Keratinocyte (primary cell): ENCODE measurements around the gene RAVER1. TPM values are rescaled to one million over a fixed set of nuclear protein-coding genes. Genes with fewer than 3 reads are reported as not detected.

ENCODE experiments used
- DNase-seq: peaks from one replicate; pipeline ENCODE4 v3.0.0-alpha.2; 2011; ENCODE audit warnings: low read depth, missing footprints, low spot score
- FAIRE-seq: peaks from 2 replicates; lab custom pipeline; 2011; peaks lifted over from hg19 to GRCh38; lab: Jason Lieb, UNC
- H2AFZ ChIP-seq: 2 replicates; pipeline ENCODE4 v1.6.0; 2012; ENCODE audit warnings: low read length, control low read depth, inconsistent platforms; ENCODE audit not compliant: control insufficient read depth
- H3K27ac ChIP-seq: 2 replicates; pipeline ENCODE4 v1.5.1; 2011; ENCODE audit warnings: low read length; ENCODE audit not compliant: control insufficient read depth, insufficient read depth
- H3K27me3 ChIP-seq: 3 replicates; pipeline ENCODE4 v1.6.0; 2011; ENCODE audit warnings: low read length; ENCODE audit not compliant: control insufficient read depth, insufficient read depth; ENCODE audit errors: extremely low read depth
- H3K36me3 ChIP-seq, 2 experiments: 2 replicates in 1 of 2; 3 replicates in 1 of 2; pipeline ENCODE4 v1.5.1; 2011; ENCODE audit warnings: low read length in 2 of 2, mild to moderate bottlenecking in 1 of 2; ENCODE audit not compliant: control insufficient read depth in 2 of 2, insufficient read depth in 2 of 2; ENCODE audit errors: extremely low read depth in 1 of 2
- H3K4me1 ChIP-seq: 3 replicates; pipeline ENCODE4 v1.5.1; 2011; ENCODE audit warnings: low read length; ENCODE audit not compliant: control insufficient read depth, insufficient read depth; ENCODE audit errors: extremely low read depth
- H3K4me2 ChIP-seq: 3 replicates; pipeline ENCODE4 v1.6.0; 2011; ENCODE audit warnings: low read depth, low read length; ENCODE audit not compliant: control insufficient read depth, insufficient read depth; ENCODE audit errors: extremely low read depth
- H3K4me3 ChIP-seq, 3 experiments: fragments of 200-600 bp in 1 of 3; sonication (generic) in 1 of 3; 2 replicates in 2 of 3; 3 replicates in 1 of 3; pipeline ENCODE4 v1.5.1; 2011 to 2016; ENCODE audit warnings: low read length in 3 of 3, mild to moderate bottlenecking in 3 of 3, control low read depth in 2 of 3, inconsistent platforms in 1 of 3, low read depth in 1 of 3, mixed read lengths in 1 of 3, mixed run types in 1 of 3, moderate library complexity in 1 of 3; ENCODE audit not compliant: control insufficient read depth in 2 of 3, insufficient read depth in 2 of 3; ENCODE audit errors: extremely low read depth in 1 of 3
- H3K79me2 ChIP-seq: 2 replicates; pipeline ENCODE4 v1.6.0; 2012; ENCODE audit warnings: low read length; ENCODE audit not compliant: control insufficient read depth, insufficient read depth
- H3K9ac ChIP-seq: 3 replicates; pipeline ENCODE4 v1.6.0; 2011; ENCODE audit warnings: low read length; ENCODE audit not compliant: control insufficient read depth, insufficient read depth; ENCODE audit errors: extremely low read depth
- H3K9me1 ChIP-seq: 3 replicates; pipeline ENCODE4 v1.6.0; 2011; ENCODE audit warnings: low read length; ENCODE audit not compliant: control insufficient read depth, insufficient read depth; ENCODE audit errors: extremely low read depth
- H3K9me3 ChIP-seq: 2 replicates; pipeline ENCODE4 v1.5.1; 2012; ENCODE audit warnings: low read depth, low read length; ENCODE audit not compliant: control insufficient read depth
- H4K20me1 ChIP-seq: 3 replicates; pipeline ENCODE4 v1.6.0; 2011; ENCODE audit warnings: low read length; ENCODE audit not compliant: control insufficient read depth, insufficient read depth; ENCODE audit errors: extremely low read depth
- CTCF ChIP-seq, 3 experiments: IDR thresholded peaks in 1 of 3; conservative IDR thresholded peaks in 1 of 3; optimal IDR thresholded peaks in 1 of 3; 2 replicates in 2 of 3; 3 replicates in 1 of 3; pipeline versions ENCODE3 to v1.5.1; 2011; ENCODE audit warnings: low read length in 3 of 3, mild to moderate bottlenecking in 3 of 3, moderate library complexity in 2 of 3, control low read depth in 1 of 3, inconsistent platforms in 1 of 3; ENCODE audit not compliant: insufficient read depth in 2 of 3; ENCODE audit errors: extremely low read depth in 1 of 3
- EZH2 ChIP-seq: IDR thresholded peaks from one replicate; pipeline ENCODE4 v1.6.1; 2012; ENCODE audit warnings: inconsistent platforms, mild to moderate bottlenecking, low read length, moderate library complexity
- dilution Hi-C: fragments of 300-500 bp; cut with MboI; formaldehyde crosslinking; loops from one replicate; pipeline ENCODE4 v1.7.0; 2020; ENCODE audit warnings: low sequenced_read_pairs; ENCODE audit not compliant: extremely low pct_ligation_motif_present
- polyA plus RNA-seq, 5 experiments: library from polyadenylated mRNA; depleted of rRNA in 3 of 5; stranded (reverse) in 3 of 5; stranded (forward) in 1 of 5; unstranded in 1 of 5; fragments of >200 nt; gene quantifications; 1 replicate in 1 of 5; 2 replicates in 3 of 5; 3 replicates in 1 of 5; pipeline versions ENCODE4 v1.2.1 to v1.2.3, GENCODE V29; 2011 to 2012; ENCODE audit warnings: missing spikeins in 2 of 5, low read depth in 1 of 5, low replicate concordance in 1 of 5

RAVER1 gene
- polyA plus RNA-seq, 1 donor (not counting 4 experiments of a cell fraction or from before 2014, with no cell fraction given), result 0.84 TPM

- FAIRE-seq (no peak), DNase-seq (no peak)
- no peaks in the 10 kb centered on the region for H4K20me1 ChIP-seq
- dilution Hi-C loops, result no loop called here
- no peak overlapping the region for H2AFZ ChIP-seq
- H3K9ac ChIP-seq, result no peak overlapping the region
- no peak overlapping the region for H3K4me3 ChIP-seq
- TF ChIP-seq CTCF (optimal IDR thresholded peaks at IDR 0.05 in 1 of 3, IDR thresholded peaks at IDR 0.05 in 1 of 3, conservative IDR thresholded peaks at IDR 0.05 in 1 of 3; ENCODE audit: extremely low read depth in 1 of 3, insufficient read depth in 2 of 3, low read length in 3 of 3) (no peak), EZH2 (no peak)
- H3K4me1 ChIP-seq, result no peaks in the 10 kb centered on the region
- H3K9me3 ChIP-seq, result no peaks in the 10 kb centered on the region
- H3K79me2 ChIP-seq, result no peaks in the 10 kb centered on the region
- no peaks in the 10 kb centered on the region for H3K9me1 ChIP-seq
- H3K4me2 ChIP-seq, result no peak overlapping the region
- peaks cover 6% of the 10 kb centered on the region in 2 experiments for H3K36me3 ChIP-seq
- no peak overlapping the region for H3K27ac ChIP-seq
- no peaks in the 10 kb centered on the region for H3K27me3 ChIP-seq
Measured at GRCh38 chr19:10346509-10346908, 13.2 kb upstream of the RAVER1 start.

- Histone ChIP-seq H4K20me1 (no peaks in the 10 kb centered on the region), H3K9me3 (no peaks in the 10 kb centered on the region), H3K36me3 (no peaks in the 10 kb centered on the region), H3K9ac (no peak overlapping the region), H3K27me3 (no peaks in the 10 kb centered on the region), H3K4me1 (no peaks in the 10 kb centered on the region), H2AFZ (no peak overlapping the region), H3K4me2 (no peak overlapping the region), H3K4me3 (no peak overlapping the region), H3K79me2 (no peaks in the 10 kb centered on the region), H3K9me1 (no peaks in the 10 kb centered on the region), H3K27ac (no peak overlapping the region)
- TF ChIP-seq EZH2 (no peak), CTCF (optimal IDR thresholded peaks at IDR 0.05 in 1 of 3, IDR thresholded peaks at IDR 0.05 in 1 of 3, conservative IDR thresholded peaks at IDR 0.05 in 1 of 3; ENCODE audit: extremely low read depth in 1 of 3, insufficient read depth in 2 of 3, low read length in 3 of 3) (no peak)
- dilution Hi-C loops, result no loop called here
- FAIRE-seq (no peak), DNase-seq (no peak)
Measured at GRCh38 chr19:10344780-10345179, 11.5 kb upstream of the RAVER1 start.
